ENCODE results near the gene CLIP1.

- TF ChIP-seq CTCF (conservative IDR thresholded peaks at IDR 0.05; ENCODE audit: low read depth, low read length) (no peak), EZH2 (IDR thresholded peaks at IDR 0.05; ENCODE audit: borderline replicate concordance, low read depth, low read length, poor library complexity, severe bottlenecking) (no peak)
Observed at GRCh38 chr12:122232691-122233090, 189.8 kb downstream of the CLIP1 start.

Measured in A673 (cell line).